OCI-LY7 (cell line): Measurements from ENCODE around the gene HGFAC.

Experiments used
- EZH2phosphoT487 ChIP-seq: fragments of 200-600 bp; sonication (generic); IDR thresholded peaks from 2 replicates; pipeline ENCODE4 v1.6.1; 2018; ENCODE audit warnings: low read depth, borderline replicate concordance, mild to moderate bottlenecking, mixed run types, antibody characterized with exemption, low read length, moderate library complexity, mixed read lengths
- TF ChIP-seq, protein P1 (sequence below): fragments of 200-600 bp; sonication (generic); conservative IDR thresholded peaks from 2 replicates; pipeline ENCODE4 v1.5.1; 2014; ENCODE audit warnings: mild to moderate bottlenecking, antibody characterized with exemption, low read length, moderate library complexity, mixed read lengths

DNA sequence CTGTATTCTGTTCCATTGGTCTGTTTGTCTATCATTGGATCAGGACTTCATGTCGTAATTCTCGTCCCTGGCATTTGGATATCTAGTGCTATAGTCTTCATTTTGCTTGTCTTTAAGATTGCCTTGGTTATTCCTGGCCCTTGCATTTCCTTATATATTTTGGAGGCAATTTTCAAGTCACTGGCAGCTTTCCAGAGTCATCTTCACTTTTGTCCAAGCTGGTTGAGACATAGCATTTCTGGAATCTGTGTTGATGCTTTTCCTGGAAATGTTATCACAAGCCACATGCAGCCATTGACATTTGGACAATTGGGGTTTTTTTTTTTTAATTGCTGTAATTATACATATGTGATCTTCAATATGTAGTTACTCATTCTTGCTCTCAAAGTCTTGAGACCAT is 45.2 kb upstream of the HGFAC start:
- TF ChIP-seq, protein P1, sequence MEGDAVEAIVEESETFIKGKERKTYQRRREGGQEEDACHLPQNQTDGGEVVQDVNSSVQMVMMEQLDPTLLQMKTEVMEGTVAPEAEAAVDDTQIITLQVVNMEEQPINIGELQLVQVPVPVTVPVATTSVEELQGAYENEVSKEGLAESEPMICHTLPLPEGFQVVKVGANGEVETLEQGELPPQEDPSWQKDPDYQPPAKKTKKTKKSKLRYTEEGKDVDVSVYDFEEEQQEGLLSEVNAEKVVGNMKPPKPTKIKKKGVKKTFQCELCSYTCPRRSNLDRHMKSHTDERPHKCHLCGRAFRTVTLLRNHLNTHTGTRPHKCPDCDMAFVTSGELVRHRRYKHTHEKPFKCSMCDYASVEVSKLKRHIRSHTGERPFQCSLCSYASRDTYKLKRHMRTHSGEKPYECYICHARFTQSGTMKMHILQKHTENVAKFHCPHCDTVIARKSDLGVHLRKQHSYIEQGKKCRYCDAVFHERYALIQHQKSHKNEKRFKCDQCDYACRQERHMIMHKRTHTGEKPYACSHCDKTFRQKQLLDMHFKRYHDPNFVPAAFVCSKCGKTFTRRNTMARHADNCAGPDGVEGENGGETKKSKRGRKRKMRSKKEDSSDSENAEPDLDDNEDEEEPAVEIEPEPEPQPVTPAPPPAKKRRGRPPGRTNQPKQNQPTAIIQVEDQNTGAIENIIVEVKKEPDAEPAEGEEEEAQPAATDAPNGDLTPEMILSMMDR: no peak
- TF ChIP-seq EZH2phosphoT487: no peak
